ENCODE data around the gene SMR3B.

The SMR3B gene

GRCh38 chr4:70382691-70383181 is at the start of gene SMR3B:
Gene SMR3B (plus strand): TSS chr4:70383131. CDS start chr4:70384511, 1,380 bp downstream.
- no peak for DNase-seq

GRCh38 chr4:70334681-70335080 is 48.2 kb upstream of the SMR3B start, which contains the start of gene CABS1:
Gene CABS1 (plus strand): TSS chr4:70334981. CDS start chr4:70335040, 59 bp downstream.
- no peak for DNase-seq

DNA sequence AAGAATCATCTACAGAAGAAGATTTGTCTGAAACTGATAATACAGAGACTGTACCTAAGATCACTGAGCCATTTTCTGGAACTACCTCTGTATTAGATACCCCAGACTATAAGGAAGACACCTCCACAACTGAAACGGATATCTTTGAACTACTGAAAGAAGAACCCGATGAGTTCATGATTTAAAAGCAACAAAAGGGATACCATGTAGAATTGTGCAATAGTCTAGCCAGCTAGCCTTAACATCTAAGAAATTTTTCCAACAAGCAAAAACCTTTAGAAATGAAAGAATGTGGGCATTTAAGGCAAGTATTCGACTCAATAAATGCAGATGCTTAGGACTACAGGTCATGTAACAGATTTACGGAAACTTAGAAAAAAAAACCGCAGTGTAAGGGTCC is 46.9 kb upstream of the SMR3B start:
- no peak for DNase-seq

GRCh38 chr4:70337886-70338420 is 45.0 kb upstream of the SMR3B start:
- no peak for DNase-seq

- DNase-seq, result no peak
Measured at GRCh38 chr4:70356185-70356584, 26.7 kb upstream of the SMR3B start.

DNA sequence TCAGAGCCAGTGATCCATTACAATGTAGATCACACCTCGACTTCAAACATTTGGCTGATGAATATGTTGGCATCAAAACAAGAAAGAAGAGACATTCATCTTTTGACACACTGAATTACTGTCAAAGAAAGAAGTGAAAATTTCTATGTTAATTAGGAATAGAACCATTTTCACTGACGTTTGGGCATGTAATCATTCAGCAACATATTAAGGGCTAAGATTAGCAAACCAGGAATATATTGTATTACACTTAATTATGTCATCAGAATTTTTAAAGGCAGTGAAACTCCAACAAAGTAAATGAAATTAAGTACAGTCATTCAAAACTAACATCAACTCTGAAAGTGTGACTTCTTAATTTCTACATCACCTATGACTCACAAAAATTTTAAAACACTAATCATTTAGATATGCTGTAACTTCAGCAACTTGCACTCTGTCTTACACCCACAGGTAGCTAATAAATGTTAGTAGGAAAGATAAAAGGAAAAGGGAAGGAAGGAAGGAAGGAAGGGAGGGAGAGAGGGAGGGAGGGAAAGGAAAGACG is 23.7 kb upstream of the SMR3B start:
- DNase-seq, result no peak

- no peak for DNase-seq
Measured at GRCh38 chr4:70360460-70360859, 22.5 kb upstream of the SMR3B start, which contains the start of gene SMR3A. Gene SMR3A (plus strand): TSS chr4:70360760. CDS start chr4:70362116, 1,356 bp downstream.

- no peak for DNase-seq
Measured at GRCh38 chr4:70364002-70364401, 18.9 kb upstream of the SMR3B start.

- no peak for DNase-seq
Measured at GRCh38 chr4:70365479-70365878, 17.5 kb upstream of the SMR3B start.

DNA sequence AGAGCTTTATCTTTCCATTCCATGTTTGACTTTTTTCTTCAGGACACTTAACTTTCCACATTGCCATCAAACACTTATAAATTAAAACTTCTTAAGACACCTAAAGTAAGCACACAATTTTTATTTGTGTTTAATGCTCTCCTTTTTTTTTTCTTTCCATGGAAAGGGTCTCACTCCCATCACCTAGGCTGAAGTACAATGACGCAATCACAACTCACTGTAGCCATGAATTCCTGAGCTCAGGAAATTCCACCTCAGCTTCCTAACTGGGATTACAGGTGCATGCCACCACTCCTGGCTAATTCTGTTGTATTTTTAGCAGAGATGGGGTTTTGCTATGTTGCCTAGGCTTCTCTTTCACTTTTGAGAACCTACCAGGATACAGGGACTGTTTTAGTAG is 15.1 kb upstream of the SMR3B start:
- no peak for DNase-seq

DNA sequence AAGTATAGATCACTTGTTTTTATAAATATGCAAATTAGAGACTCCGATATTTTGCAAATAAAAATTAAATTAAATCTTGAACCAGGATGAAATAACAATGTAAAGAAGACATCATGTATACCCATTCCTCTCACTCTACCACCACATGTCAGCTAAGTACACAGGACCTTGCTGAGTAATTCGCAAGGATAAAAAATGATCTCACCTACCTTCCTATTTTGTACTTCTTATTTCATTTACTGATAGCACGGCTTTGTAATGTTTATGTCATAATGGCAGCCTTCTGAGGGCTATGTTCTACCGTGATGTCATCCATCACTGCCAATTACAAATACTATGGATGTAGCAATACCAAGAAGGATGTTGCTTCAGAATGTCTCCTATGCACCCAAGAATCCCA is 10.9 kb upstream of the SMR3B start:
- DNase-seq, result no peak

GRCh38 chr4:70372760-70373159 is 10.2 kb upstream of the SMR3B start:
- no peak for DNase-seq

- no peak for DNase-seq
Measured at GRCh38 chr4:70380578-70380977, 2.4 kb upstream of the SMR3B start.

DNA sequence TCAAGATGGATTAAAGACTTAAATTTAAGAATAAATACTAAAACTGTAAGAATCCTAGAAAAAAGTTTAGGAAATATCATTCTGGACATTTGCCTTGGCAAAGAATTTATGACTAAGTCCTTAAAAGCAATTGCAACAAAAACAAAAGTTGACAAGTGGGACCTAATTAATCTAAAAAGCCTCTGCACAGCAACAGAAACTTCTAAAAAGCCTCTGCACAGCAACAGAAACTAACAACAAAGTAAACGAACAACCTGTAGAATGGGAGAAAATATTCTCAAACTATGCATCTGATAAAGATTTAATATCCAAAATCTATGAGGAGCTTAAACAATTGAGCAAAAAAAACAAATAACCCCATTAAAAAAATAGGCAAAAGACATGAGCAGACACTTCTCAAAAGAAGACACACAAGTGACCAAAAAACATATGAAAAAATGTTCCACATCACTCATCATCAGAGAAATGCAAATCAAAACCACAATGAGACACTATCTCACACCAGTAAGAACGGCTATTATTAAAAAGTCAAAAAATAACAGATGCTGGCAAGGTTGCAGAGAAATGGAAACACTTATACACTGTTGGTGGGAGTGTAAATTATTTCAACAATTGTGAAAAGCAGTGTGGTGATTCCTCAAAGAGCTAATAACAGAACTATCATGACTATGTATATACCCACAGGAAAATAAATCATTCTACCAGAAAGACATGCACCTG is 9.3 kb downstream of the SMR3B start:
- DNase-seq, result no peak

- no peak for DNase-seq
Measured at GRCh38 chr4:70397580-70397979, 14.6 kb downstream of the SMR3B start, which contains the start of gene OPRPN. Gene OPRPN (plus strand): TSS chr4:70397940. CDS start chr4:70399286, 1,346 bp downstream.

DNA sequence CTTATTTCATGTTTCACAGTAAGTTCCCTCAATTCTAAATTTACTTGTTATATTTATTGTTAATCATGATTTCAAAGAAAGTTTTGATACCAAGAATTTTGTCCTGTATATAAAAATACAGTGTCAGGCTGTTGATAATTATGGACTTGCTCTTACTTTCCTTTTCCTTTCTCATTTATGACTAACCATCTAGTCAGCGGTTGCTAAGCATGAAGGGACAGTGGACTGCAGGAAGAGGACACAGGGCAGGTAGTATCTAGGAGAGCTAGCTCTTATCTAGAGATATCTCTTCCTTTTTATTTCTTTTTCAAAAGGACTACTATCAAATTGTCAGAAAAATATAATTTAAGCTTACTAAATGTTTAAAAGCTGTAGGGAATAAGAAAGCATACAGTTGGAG is 16.4 kb downstream of the SMR3B start:
- DNase-seq, result no peak

DNA sequence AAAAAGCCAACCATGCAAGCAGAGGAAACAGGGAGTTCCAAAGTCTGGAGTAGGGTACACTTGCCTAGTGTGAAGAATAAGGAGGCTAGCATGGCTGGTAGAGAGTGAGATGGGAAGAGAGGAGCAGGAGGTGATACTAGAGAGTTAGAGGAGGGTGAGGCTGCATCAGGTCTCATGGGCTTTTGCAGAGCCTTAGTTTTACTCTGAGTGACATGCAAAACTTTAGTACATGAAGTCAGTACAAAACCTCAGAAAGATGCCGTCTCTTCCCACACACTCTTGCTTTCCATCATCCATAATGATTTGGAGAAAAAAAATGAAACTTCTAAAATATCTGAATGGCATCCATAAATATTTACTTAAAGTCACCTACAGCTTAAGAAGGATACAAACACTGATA is 19.8 kb downstream of the SMR3B start:
- no peak for DNase-seq

DNA sequence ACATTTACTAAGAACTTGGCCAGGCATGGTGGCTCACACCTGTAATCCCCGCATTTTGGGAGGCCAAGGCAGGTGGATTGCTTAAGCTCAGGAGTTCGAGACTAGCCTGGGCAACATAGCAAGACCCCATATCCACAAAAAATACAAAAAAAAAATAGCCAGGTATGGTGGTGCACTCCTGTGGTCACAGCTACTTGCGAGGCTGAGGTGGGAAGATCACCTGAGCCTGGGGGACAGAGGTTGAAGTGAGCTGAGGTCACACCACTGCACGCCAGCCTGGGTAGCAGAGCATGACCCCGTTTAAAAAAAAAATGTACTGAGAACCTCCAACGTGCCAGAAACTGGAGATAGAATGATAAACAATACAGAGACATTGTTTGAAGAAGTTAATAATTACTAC is 22.8 kb downstream of the SMR3B start:
- no peak for DNase-seq

- no peak for DNase-seq
Measured at GRCh38 chr4:70425306-70425705, 42.4 kb downstream of the SMR3B start.

GRCh38 chr4:70426789-70427188 is 43.9 kb downstream of the SMR3B start:
- no peak for DNase-seq

- DNase-seq, result no peak
Measured at GRCh38 chr4:70437197-70437596, 54.3 kb downstream of the SMR3B start.

All from CD4-positive, alpha-beta T cell treated with Interleukin-4 for 4 hours (primary cell).